ENCODE measurements around the gene CCT7.

DNA sequence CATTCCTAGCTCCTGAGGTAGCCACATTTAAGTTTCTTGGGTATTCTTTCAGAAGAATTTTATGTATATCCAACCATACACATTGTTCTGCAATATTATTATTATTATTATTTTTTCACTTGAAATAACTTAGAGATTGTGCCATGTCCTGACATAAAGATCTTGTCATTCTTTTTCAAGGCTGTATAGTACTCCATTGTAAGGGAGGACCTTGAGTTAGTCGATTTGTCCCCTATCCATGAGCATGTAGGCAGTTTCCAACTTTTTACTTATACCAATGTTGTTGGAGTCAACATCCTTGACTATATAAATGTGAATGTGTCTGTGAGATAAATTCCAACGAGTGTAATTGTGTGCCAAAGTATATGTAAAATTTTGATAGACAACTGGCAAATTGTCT is 60.1 kb downstream of the CCT7 start:
- no peak for TF ChIP-seq CTCF (IDR thresholded peaks at IDR 0.05; ENCODE audit: poor library complexity)
- TF ChIP-seq EZH2 (IDR thresholded peaks at IDR 0.05; ENCODE audit: borderline replicate concordance) = no peak
- TF ChIP-seq EZH2phosphoT487 (IDR thresholded peaks at IDR 0.05; ENCODE audit: low read depth, severe bottlenecking, unreplicated experiment) = no peak

All from hepatocyte (in vitro differentiated cells).